ENCODE data around the gene ZNF853.
"Not testable (repeated sequence)": the region's sequence is repeated elsewhere in the genome, so short reads cannot be mapped to it uniquely, and the experiment has no call there.

Gene ZNF853

GRCh38 chr7:6654842-6655610, 39.6 kb downstream of the ZNF853 start:
- H3K4me3 ChIP-seq (ENCODE audit: low read depth, low read length): no peak overlapping the region
- TF ChIP-seq, protein P1, sequence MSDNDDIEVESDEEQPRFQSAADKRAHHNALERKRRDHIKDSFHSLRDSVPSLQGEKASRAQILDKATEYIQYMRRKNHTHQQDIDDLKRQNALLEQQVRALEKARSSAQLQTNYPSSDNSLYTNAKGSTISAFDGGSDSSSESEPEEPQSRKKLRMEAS (IDR thresholded peaks at IDR 0.05; ENCODE audit: low read depth, low read length): no peak
- TF ChIP-seq POLR2A (IDR thresholded peaks at IDR 0.05; ENCODE audit: extremely low read depth, insufficient read length) (no peak), MYC (IDR thresholded peaks at IDR 0.05; ENCODE audit: low read depth, low read length) (no peak), CTCF (IDR thresholded peaks at IDR 0.05; ENCODE audit: low read depth, low read length) (no peak)
- no peak for DNase-seq (ENCODE audit: low read depth)

- DNase-seq (ENCODE audit: low read depth): no peak
- H3K4me3 ChIP-seq (ENCODE audit: low read depth, low read length): no peak overlapping the region
- TF ChIP-seq MYC (IDR thresholded peaks at IDR 0.05; ENCODE audit: low read depth, low read length) (no peak), POLR2A (IDR thresholded peaks at IDR 0.05; ENCODE audit: extremely low read depth, insufficient read length) (no peak), CTCF (IDR thresholded peaks at IDR 0.05; ENCODE audit: low read depth, low read length) (no peak)
- TF ChIP-seq, protein P1 (IDR thresholded peaks at IDR 0.05; ENCODE audit: low read depth, low read length): no peak
These were observed 40.4 kb downstream of the ZNF853 start for GRCh38 chr7:6655636-6656385.

DNA sequence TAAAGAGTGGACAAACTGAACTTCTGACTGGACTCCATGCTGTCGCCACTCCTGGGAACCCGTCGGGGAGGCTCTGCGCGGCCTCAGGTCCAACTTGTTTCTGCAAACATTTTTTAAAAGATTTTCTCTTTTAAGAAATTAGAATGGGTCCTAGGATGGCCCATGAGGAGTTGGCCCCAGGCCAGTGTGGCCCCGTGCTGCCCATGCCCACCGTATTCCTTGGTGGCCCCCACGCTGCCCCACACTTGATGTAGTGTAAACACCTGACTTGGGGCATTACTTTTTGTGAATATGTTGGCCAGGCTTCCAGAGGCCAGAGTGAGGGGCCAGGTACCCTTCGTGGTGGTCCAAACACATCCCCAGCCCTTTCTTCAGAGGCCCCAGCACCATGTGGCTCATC, 41.0 kb downstream of the ZNF853 start:
- TF ChIP-seq, protein P1 (IDR thresholded peaks at IDR 0.05; ENCODE audit: low read depth, low read length): no peak
- TF ChIP-seq POLR2A (IDR thresholded peaks at IDR 0.05; ENCODE audit: extremely low read depth, insufficient read length) (no peak), MYC (IDR thresholded peaks at IDR 0.05; ENCODE audit: low read depth, low read length) (no peak), CTCF (IDR thresholded peaks at IDR 0.05; ENCODE audit: low read depth, low read length) (no peak)
- DNase-seq (ENCODE audit: low read depth): no peak
- no peak overlapping the region for H3K4me3 ChIP-seq (ENCODE audit: low read depth, low read length)

GRCh38 chr7:6658618-6659345, 43.4 kb downstream of the ZNF853 start:
- H3K4me3 ChIP-seq (ENCODE audit: low read depth, low read length): no peak overlapping the region
- peak; percentile 31 for DNase-seq (ENCODE audit: low read depth)
- no peak for TF ChIP-seq POLR2A (IDR thresholded peaks at IDR 0.05; ENCODE audit: extremely low read depth, insufficient read length)
- TF ChIP-seq, protein P1 (IDR thresholded peaks at IDR 0.05; ENCODE audit: low read depth, low read length): no peak
- TF ChIP-seq CTCF (IDR thresholded peaks at IDR 0.05; ENCODE audit: low read depth, low read length): no peak
- no peak for TF ChIP-seq MYC (IDR thresholded peaks at IDR 0.05; ENCODE audit: low read depth, low read length)

- not testable (repeated sequence) for H3K4me3 ChIP-seq (ENCODE audit: low read depth, low read length); DNase-seq (ENCODE audit: low read depth)
These were observed 55.4 kb downstream of the ZNF853 start for GRCh38 chr7:6670851-6671250.
